Left lung (tissue), 10 donors: ENCODE data around the gene WASL. TPM values are rescaled to one million over a fixed set of nuclear protein-coding genes. Genes with fewer than 3 reads are reported as not detected.

Experiments used
- ATAC-seq: fragments of 200-7000 bp; cut with Tn5 transposase; one replicate; pipeline ENCODE4 v1.9.1; 2020; ENCODE audit warnings: moderate library complexity
- DNase-seq, 4 donors: peaks; one replicate each; pipeline ENCODE4 v3.0.0-alpha.2; 2013 to 2020
- H3K27ac ChIP-seq, 2 donors: fragments of 200-600 bp; sonication (generic) in 1 of 2; one replicate each; pipeline versions ENCODE4 v1.5.0 to v1.8.0; 2020 to 2021
- H3K27me3 ChIP-seq, 2 donors: fragments of 200-600 bp; sonication (generic) in 1 of 2; one replicate each; pipeline versions ENCODE4 v1.5.0 to v1.8.0; 2020 to 2021
- H3K36me3 ChIP-seq, 2 donors: fragments of 200-600 bp; sonication (generic) in 1 of 2; one replicate each; pipeline versions ENCODE4 v1.5.0 to v1.8.0; 2020 to 2021
- H3K4me1 ChIP-seq, 2 donors: fragments of 200-600 bp; one replicate each; pipeline ENCODE4 v1.8.0; 2021
- H3K4me3 ChIP-seq, 2 donors: fragments of 200-600 bp; sonication (generic) in 1 of 2; one replicate each; pipeline versions ENCODE4 v1.5.0 to v1.8.0; 2020 to 2021; ENCODE audit warnings: mild to moderate bottlenecking in 1 of 2
- H3K9me3 ChIP-seq, 2 donors: fragments of 200-600 bp; sonication (generic) in 1 of 2; one replicate each; pipeline versions ENCODE4 v1.5.0 to v1.8.0; 2020 to 2021
- CTCF ChIP-seq, 2 donors: fragments of 200-600 bp; sonication (generic) in 1 of 2; IDR thresholded peaks; one replicate each; pipeline versions ENCODE4 v1.5.0 to v1.8.0; 2021; ENCODE audit warnings: antibody characterized with exemption in 2 of 2
- intact Hi-C, 2 donors: fragments of 100-400 bp; cut with DNase I; formaldehyde crosslinking; loops; one replicate each; pipeline versions ENCODE4 v1.11.2 to v1.14.2; 2022
- polyA plus RNA-seq, 6 donors: library from polyadenylated mRNA; unstranded; fragments of 120-200 nt; gene quantifications; one replicate each; pipeline ENCODE4 v1.2.1, GENCODE V29; 2013; ENCODE audit not compliant: insufficient read length in 6 of 6
- total RNA-seq, 2 donors: library from RNA; stranded (reverse); fragmentation: NEBNext Ultra II Directional; extraction: Animal tissue kit (Norgen Biotek cat#: 25700); gene quantifications; one replicate each; pipeline ENCODE4 v1.2.1, GENCODE V29; 2021
- donor health status: DM: no; HTN: yes; CAD: no.
- donor health status: DM: no; HTN: no; CAD: no.

Gene WASL
- total and polyA plus RNA-seq, 8 donors = 30.4 to 54.5 (median 53.4) TPM

- ATAC-seq (no peak), DNase-seq (no peak)
- intact Hi-C loops = loop anchor here in 1 of 2 donors (10.0 kb wide), 1 partner anchor 176 kb away; no protein-coding TSS in a partner anchor
- Histone ChIP-seq H3K4me3 (no peak overlapping the region), H3K27ac (no peak overlapping the region), H3K4me1 (no peaks in the 10 kb centered on the region), H3K36me3 (peaks cover 0 to 49% of the 10 kb centered on the region in 2 donors), H3K9me3 (no peaks in the 10 kb centered on the region), H3K27me3 (no peaks in the 10 kb centered on the region)
- TF ChIP-seq CTCF (IDR thresholded peaks at IDR 0.05) = no peak
These were observed 59.6 kb downstream of the WASL start for GRCh38 chr7:123689250-123689649.

- peaks cover 0 to 46% of the 10 kb centered on the region in 2 donors for H3K36me3 ChIP-seq
- intact Hi-C loops = loop anchor here in 1 of 2 donors (10.0 kb wide), 1 partner anchor 177 kb away; no protein-coding TSS in a partner anchor
- no peak for TF ChIP-seq CTCF (IDR thresholded peaks at IDR 0.05)
- DNase-seq (no peak), ATAC-seq (no peak)
- H3K4me1 ChIP-seq = no peaks in the 10 kb centered on the region
- no peak overlapping the region for H3K4me3 ChIP-seq
- no peak overlapping the region for H3K27ac ChIP-seq
- no peaks in the 10 kb centered on the region for H3K9me3 ChIP-seq
- no peaks in the 10 kb centered on the region for H3K27me3 ChIP-seq
These were observed 61.1 kb downstream of the WASL start for GRCh38 chr7:123687727-123688126.

GRCh38 chr7:123687161-123687560, 61.6 kb downstream of the WASL start:
- no peak for ATAC-seq
- Histone ChIP-seq H3K4me3 (no peak overlapping the region), H3K4me1 (no peaks in the 10 kb centered on the region), H3K9me3 (no peaks in the 10 kb centered on the region), H3K27ac (no peak overlapping the region), H3K27me3 (no peaks in the 10 kb centered on the region), H3K36me3 (peaks cover 0 to 41% of the 10 kb centered on the region in 2 donors)
- no peak for TF ChIP-seq CTCF (IDR thresholded peaks at IDR 0.05)
- no peak for DNase-seq
- intact Hi-C loops = loop anchor here in 1 of 2 donors (10.0 kb wide), 1 partner anchor 178 kb away; no protein-coding TSS in a partner anchor

DNA sequence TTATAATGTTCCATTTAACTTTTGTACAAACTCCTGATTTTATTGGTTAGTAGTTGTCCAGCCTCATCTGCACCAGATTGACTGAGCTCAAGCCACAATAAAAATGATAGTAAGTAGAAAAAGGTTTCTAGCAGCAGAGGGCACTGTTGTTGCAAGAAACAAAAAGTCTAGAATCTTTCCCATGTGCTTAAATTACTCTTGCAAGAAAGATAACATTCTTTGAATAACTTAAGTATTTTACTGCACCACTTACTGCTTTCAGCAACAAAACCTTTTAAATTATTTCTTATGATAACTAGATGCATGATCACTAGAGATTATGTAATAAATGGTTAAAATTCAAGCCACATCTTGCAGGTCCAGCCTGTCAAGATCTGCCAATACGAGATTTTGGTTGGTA, 66.1 kb downstream of the WASL start:
- peak in 2 of 4 donors; percentile 32 to 57 for DNase-seq
- peak; percentile 15 to 29 for TF ChIP-seq CTCF (IDR thresholded peaks at IDR 0.05)
- intact Hi-C loops = loop anchor here in 1 of 2 donors (10.0 kb wide), 1 partner anchor 182 kb away; no protein-coding TSS in a partner anchor

GRCh38 chr7:123681561-123681960, 67.2 kb downstream of the WASL start:
- H3K9me3 ChIP-seq = no peaks in the 10 kb centered on the region
- H3K36me3 ChIP-seq = peaks cover 0 to 20% of the 10 kb centered on the region in 2 donors
- no peak for TF ChIP-seq CTCF (IDR thresholded peaks at IDR 0.05)
- DNase-seq (peak in 1 of 4 donors; percentile 8), ATAC-seq (no peak)
- intact Hi-C loops = loop anchor here in 1 of 2 donors (10.0 kb wide), 1 partner anchor 183 kb away; no protein-coding TSS in a partner anchor
- no peaks in the 10 kb centered on the region for H3K27me3 ChIP-seq
- H3K27ac ChIP-seq = no peak overlapping the region
- H3K4me3 ChIP-seq = no peak overlapping the region
- H3K4me1 ChIP-seq = peaks cover 0 to 6% of the 10 kb centered on the region in 2 donors

More for the DNA sequence above, 66.1 kb downstream of the WASL start:
- peaks cover 0 to 6% of the 10 kb centered on the region in 2 donors for H3K4me1 ChIP-seq
- H3K4me3 ChIP-seq = no peak overlapping the region
- no peaks in the 10 kb centered on the region for H3K27me3 ChIP-seq
- H3K9me3 ChIP-seq = no peaks in the 10 kb centered on the region
- peaks cover 0 to 21% of the 10 kb centered on the region in 2 donors for H3K36me3 ChIP-seq
- peak; percentile 78 for ATAC-seq
- H3K27ac ChIP-seq = no peak overlapping the region
